H1 (cell line): ENCODE data around the gene CEP44.

Experiments used
- CEBPB ChIP-seq: IDR thresholded peaks from 2 replicates; pipeline ENCODE4 v1.6.1; 2012; ENCODE audit warnings: low read depth, low read length
- CTCF ChIP-seq, 3 experiments: IDR thresholded peaks; 1 replicate in 2 of 3; 2 replicates in 1 of 3; pipeline versions ENCODE4 v1.5.1 to v1.6.1; 2011; ENCODE audit warnings: low read length in 3 of 3, mild to moderate bottlenecking in 3 of 3, inconsistent platforms in 2 of 3, low read depth in 1 of 3, moderate library complexity in 1 of 3; ENCODE audit not compliant: insufficient read depth in 1 of 3; ENCODE audit errors: control extremely low read depth in 1 of 3
- EZH2 ChIP-seq: fragments of 200-600 bp; sonication (generic); IDR thresholded peaks from 2 replicates; pipeline ENCODE4 v1.7.1; 2012; ENCODE audit warnings: low read depth, mild to moderate bottlenecking, moderate library complexity, low read length, inconsistent platforms; ENCODE audit not compliant: severe bottlenecking
- JUND ChIP-seq: IDR thresholded peaks from 2 replicates; pipeline ENCODE4 v1.6.1; 2011; ENCODE audit warnings: mild to moderate bottlenecking, improper control_type of control experiment, low read length
- MAX ChIP-seq: IDR thresholded peaks from 2 replicates; pipeline ENCODE4 v1.6.1; 2012; ENCODE audit warnings: inconsistent platforms
- POLR2A ChIP-seq, 2 experiments: IDR thresholded peaks; 1 replicate in 1 of 2; 2 replicates in 1 of 2; pipeline ENCODE4 v1.6.1; 2011; ENCODE audit warnings: low read depth in 2 of 2, low read length in 2 of 2, mild to moderate bottlenecking in 2 of 2; ENCODE audit errors: control extremely low read depth in 1 of 2
- POLR2AphosphoS5 ChIP-seq: IDR thresholded peaks from 2 replicates; pipeline ENCODE4 v1.6.1; 2011; ENCODE audit warnings: low read depth, low read length
- SP2 ChIP-seq: IDR thresholded peaks from 2 replicates; pipeline ENCODE4 v1.6.1; 2012; ENCODE audit warnings: mild to moderate bottlenecking, low read length, inconsistent platforms
- TAF1 ChIP-seq: IDR thresholded peaks from 2 replicates; pipeline ENCODE4 v1.6.1; 2011; ENCODE audit warnings: mild to moderate bottlenecking, low read depth, low read length

- no peak for TF ChIP-seq JUND
- no peak for TF ChIP-seq CTCF (IDR thresholded peaks at IDR 0.05; ENCODE audit: control extremely low read depth in 1 of 3, insufficient read depth in 1 of 3, low read depth in 1 of 3, low read length in 3 of 3)
- no peak for TF ChIP-seq TAF1
- no peak for TF ChIP-seq CEBPB
- TF ChIP-seq POLR2A (IDR thresholded peaks at IDR 0.05; ENCODE audit: control extremely low read depth in 1 of 2, low read depth in 2 of 2, low read length in 2 of 2): no peak
- TF ChIP-seq MAX: no peak
- no peak for TF ChIP-seq EZH2
- TF ChIP-seq SP2: no peak
- no peak for TF ChIP-seq POLR2AphosphoS5
These were observed 42.5 kb upstream of the CEP44 start for GRCh38 chr4:174241162-174241561.
